Neuron (in vitro differentiated cells): ENCODE measurements around the gene KRTAP8-1.

Source experiments
- H2AFZ ChIP-seq: one replicate; pipeline ENCODE4 v1.6.1; 2013; ENCODE audit warnings: low read depth, mild to moderate bottlenecking, inconsistent platforms, low read length, moderate library complexity
- H3K27me3 ChIP-seq: one replicate; pipeline ENCODE4 v1.6.1; 2013; ENCODE audit warnings: low read length; ENCODE audit not compliant: insufficient read depth
- H3K36me3 ChIP-seq: one replicate; pipeline ENCODE4 v1.6.1; 2013; ENCODE audit warnings: low read length; ENCODE audit not compliant: insufficient read depth
- H3K4me1 ChIP-seq: one replicate; pipeline ENCODE4 v1.6.1; 2013; ENCODE audit warnings: low read length; ENCODE audit not compliant: insufficient read depth
- H3K4me3 ChIP-seq: 2 replicates; pipeline ENCODE4 v1.5.1; 2013; ENCODE audit warnings: mild to moderate bottlenecking, low read length, moderate library complexity
- H3K9me3 ChIP-seq: one replicate; pipeline ENCODE4 v1.6.1; 2013; ENCODE audit warnings: low read length

KRTAP8-1 gene, protein sequence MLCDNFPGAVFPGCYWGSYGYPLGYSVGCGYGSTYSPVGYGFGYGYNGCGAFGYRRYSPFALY

DNA sequence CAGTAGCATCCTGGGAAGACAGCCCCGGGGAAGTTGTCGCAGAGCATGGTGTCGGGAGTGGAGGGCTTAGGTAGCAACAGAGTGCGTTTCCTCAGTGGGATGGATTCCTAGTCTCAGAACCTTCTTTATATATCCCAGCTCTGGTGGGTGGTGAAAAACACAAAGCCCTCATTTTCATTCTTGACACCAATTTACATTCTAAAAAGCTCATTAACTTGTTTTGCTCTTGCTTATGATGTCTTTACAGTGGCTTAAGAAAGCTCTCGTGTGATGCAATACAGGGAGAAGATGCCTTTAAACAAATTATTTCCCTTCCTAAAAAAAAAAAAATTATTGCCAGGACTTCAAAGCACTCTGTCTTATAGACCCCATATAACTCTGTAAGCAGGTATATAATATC, at the start of gene KRTAP8-1:
Gene KRTAP8-1, minus strand, starts transcription at position 101 of the 400 bp plus-strand sequence. Its CDS starts 54 bp downstream, at position 47.
- H3K9me3 ChIP-seq: no peaks in the 10 kb centered on the region
- peaks cover 2% of the 10 kb centered on the region for H3K27me3 ChIP-seq
- H3K36me3 ChIP-seq: no peaks in the 10 kb centered on the region
- H3K4me3 ChIP-seq: no peak within 1 kb of the TSS
- no peaks in the 10 kb centered on the region for H3K4me1 ChIP-seq
- no peak within 1 kb of the TSS for H2AFZ ChIP-seq

DNA sequence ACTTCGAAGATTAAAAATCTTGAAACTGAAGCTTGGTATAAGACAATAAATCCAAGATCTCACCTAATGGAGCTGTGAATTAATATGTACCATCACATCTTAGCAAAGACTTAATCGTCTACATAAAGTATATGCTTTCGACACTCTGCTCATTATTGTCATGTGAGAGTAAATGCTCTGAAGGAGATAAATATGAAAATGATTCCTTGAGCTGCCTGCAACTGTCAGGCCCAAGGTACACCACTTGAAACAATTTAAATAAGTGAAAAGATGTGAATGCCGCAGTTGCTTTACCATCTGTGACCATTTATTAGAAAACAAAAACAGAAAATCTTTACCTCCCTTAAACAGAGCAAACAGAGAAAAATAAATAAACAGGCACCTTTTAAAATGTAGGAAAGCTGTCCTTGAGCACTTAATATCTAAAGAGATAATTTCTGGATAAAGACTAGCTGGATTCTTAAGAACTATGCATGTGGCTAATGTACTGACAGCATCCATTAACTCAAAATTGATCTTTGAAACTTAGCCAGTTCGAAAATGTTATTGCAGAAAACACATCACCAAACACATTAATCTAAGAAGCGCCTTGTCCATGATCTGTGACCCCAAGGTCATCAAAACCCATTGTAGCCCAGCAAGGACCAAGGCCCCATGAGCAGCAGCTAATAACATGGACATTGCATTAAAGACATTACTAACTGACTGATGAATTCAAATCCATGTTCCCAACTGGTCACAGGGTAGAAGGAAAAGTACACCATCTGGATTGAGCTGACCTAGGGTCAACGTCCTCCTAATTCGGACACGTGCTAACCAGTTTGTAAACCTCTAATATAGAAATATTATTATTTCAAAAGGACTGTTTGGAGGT, 34.8 kb upstream of the KRTAP8-1 start:
- Histone ChIP-seq H3K9me3 (no peaks in the 10 kb centered on the region), H3K36me3 (no peaks in the 10 kb centered on the region), H3K4me1 (no peaks in the 10 kb centered on the region), H3K27me3 (no peaks in the 10 kb centered on the region), H3K4me3 (no peak overlapping the region), H2AFZ (no peak overlapping the region)

DNA sequence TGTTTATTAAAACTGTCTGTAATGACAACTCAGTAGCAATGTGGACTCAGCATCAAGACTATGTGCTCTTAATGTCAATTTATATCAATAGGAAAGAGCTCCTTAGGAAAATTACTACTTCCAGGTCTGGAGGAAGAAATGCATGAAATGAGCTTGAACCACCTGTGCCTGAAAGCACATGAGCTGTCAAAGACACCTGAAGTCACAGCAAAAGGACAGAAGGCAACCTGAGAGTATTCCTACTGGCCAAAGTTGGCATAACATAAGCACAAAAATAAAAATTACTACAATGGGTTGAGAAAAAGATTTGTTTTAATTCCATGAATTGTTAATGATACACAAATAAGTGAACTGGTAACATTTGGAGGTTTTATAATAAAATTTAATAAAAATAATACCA, 29.9 kb upstream of the KRTAP8-1 start:
- H3K4me3 ChIP-seq: no peak overlapping the region
- no peaks in the 10 kb centered on the region for H3K4me1 ChIP-seq
- H3K36me3 ChIP-seq: no peaks in the 10 kb centered on the region
- H3K27me3 ChIP-seq: no peaks in the 10 kb centered on the region
- no peaks in the 10 kb centered on the region for H3K9me3 ChIP-seq
- no peak overlapping the region for H2AFZ ChIP-seq

DNA sequence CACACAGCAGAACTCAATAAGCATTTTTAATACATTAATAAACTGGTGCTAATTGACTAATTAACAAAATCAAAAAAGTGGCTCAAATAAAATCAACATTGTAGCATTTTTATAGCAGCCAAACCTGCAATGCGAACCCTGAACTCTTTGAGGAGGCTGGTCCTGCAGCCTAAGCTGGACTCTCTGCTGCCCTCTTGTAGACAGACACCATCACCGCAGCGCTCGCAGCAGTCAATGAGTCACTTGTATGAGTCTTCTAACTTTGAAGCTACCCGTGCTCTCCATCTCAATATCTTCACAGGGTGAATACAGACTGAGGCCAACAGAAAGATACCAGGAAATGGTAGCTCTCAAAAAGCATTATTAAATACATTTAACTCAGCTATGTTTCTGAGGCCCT, 26.2 kb upstream of the KRTAP8-1 start:
- no peak overlapping the region for H3K4me3 ChIP-seq
- no peaks in the 10 kb centered on the region for H3K4me1 ChIP-seq
- no peaks in the 10 kb centered on the region for H3K9me3 ChIP-seq
- H3K27me3 ChIP-seq: no peaks in the 10 kb centered on the region
- no peaks in the 10 kb centered on the region for H3K36me3 ChIP-seq
- H2AFZ ChIP-seq: no peak overlapping the region

DNA sequence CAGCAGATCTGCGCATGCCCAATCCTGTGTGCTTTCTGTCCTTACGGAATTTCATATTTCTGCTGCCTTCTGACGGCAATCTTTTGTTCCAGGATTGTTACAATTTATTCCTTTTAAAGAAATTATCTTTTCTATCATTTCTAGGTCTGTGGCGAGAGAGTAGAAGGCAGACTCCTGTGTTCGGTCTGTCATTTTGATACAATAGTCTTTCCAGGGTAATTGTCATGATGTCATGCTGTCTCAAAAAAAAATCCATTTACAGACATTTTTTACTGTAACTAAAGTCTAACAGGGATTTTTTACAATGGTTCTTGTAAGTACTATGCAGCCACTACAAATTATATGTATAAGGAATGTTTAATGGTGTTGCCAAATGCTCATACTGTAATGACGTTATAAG, 25.5 kb upstream of the KRTAP8-1 start:
- Histone ChIP-seq H3K4me3 (no peak overlapping the region), H2AFZ (no peak overlapping the region), H3K4me1 (no peaks in the 10 kb centered on the region), H3K9me3 (no peaks in the 10 kb centered on the region), H3K27me3 (no peaks in the 10 kb centered on the region), H3K36me3 (no peaks in the 10 kb centered on the region)

DNA sequence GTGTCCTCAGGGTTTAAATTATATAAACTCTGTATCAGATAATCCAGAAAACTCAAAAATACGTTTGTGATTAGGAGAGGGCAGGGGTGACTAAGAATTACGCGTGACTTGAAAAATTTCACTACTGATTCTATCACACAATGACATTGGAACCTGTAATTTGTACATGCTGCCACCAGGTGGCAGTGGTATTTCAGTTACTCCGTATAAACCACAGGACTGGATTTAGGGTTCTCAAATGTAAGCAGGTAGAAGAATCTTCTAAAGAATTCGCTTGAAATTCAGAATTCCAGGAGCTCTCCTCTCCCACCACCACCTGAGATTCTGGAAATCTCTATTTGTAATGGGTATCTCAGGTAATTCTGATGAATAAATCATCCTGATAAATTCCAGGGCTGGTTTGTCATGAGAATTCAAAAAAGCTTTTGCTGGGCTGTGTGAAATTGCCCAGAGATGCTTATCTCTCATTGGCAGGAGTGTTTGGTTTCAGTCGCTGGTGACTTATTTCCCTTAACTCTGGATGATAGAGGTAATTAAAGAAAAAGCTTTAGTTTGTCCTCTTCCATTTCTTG, 18.2 kb upstream of the KRTAP8-1 start:
- Histone ChIP-seq H3K9me3 (no peaks in the 10 kb centered on the region), H3K36me3 (no peaks in the 10 kb centered on the region), H3K27me3 (no peaks in the 10 kb centered on the region), H3K4me1 (no peaks in the 10 kb centered on the region), H3K4me3 (no peak overlapping the region), H2AFZ (no peak overlapping the region)

DNA sequence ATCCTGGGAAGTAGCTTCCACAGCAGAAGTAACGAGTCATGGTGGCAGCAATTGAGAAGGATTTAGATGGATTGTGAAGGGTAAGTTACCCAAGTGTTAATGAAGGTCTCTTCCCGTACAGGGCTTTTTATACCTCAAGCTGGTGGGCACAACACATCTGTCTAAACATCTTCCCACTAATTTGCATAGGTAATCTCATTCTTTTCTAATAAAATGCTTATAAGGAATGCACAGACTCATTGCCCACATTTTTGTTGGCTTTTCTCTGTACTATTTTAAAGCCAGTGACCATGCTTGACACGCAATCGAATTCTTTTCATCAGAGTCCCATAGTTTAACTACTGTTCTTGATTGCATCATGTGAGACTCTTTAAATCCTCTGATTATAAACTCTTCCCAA, 16.6 kb upstream of the KRTAP8-1 start, which contains the start of gene KRTAP7-1:
Gene KRTAP7-1, minus strand, starts transcription at position 101 of the 400 bp plus-strand sequence. Its CDS starts 61 bp downstream, at position 40.
- H3K27me3 ChIP-seq: no peaks in the 10 kb centered on the region
- H3K36me3 ChIP-seq: no peaks in the 10 kb centered on the region
- no peak within 1 kb of the TSS for H2AFZ ChIP-seq
- no peaks in the 10 kb centered on the region for H3K4me1 ChIP-seq
- H3K4me3 ChIP-seq: no peak within 1 kb of the TSS
- no peaks in the 10 kb centered on the region for H3K9me3 ChIP-seq

DNA sequence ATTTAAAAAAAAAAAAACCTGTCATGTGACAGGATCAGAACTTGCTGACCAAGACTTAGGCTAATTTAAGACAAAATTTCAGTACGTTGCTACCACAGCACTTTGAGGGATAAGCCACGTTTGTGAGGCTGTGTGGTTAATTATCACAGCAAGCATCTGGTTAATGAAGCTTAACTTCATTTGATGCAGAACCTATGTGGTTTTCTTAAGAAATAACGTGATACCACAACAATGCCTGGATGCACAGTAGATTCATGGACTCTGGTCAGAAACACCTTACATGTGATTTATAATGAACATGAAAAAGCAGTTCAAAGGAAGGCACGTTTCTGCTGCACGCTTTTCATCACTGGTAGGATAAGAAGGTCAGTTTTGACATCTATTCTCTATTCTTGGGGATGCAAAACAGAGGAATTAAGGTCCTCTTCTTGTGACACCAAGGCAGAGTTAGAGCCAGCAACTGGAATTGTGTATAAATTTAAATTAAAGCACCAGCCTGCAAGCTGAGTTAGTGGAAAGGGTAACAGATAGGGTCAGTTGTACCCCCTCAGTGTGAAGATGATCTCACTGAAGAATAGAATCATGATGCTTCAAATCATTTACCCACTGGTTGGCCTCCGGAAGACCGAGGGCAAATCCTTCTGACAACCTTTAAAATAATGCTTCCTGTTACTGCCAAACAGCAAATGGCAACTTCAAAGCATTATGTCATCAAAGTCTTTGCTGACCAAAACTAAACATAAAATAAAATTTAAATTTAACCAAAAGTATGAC, 6.0 kb upstream of the KRTAP8-1 start:
- no peaks in the 10 kb centered on the region for H3K36me3 ChIP-seq
- H3K4me1 ChIP-seq: no peaks in the 10 kb centered on the region
- H3K4me3 ChIP-seq: no peak overlapping the region
- no peak overlapping the region for H2AFZ ChIP-seq
- no peaks in the 10 kb centered on the region for H3K27me3 ChIP-seq
- H3K9me3 ChIP-seq: no peaks in the 10 kb centered on the region

DNA sequence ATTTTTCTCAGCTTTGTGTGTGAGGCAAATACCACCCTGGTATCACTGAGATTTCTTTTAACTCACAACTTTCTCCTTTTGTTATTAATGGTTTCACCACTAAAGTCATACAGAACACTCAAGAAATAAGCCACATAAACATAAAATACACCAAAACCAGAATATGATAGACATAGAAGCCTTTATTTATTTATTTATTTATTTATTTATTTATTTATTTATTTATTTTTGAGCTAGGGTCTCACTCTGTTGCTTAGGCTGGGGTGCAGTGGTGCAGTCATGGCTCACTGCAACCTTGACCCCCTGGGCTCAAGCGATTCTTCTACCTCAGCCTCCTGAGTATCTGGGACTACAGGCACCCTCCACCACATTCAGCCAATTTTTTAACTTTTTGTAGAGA, 12.5 kb downstream of the KRTAP8-1 start:
- H3K4me3 ChIP-seq: no peak overlapping the region
- H2AFZ ChIP-seq: no peak overlapping the region

DNA sequence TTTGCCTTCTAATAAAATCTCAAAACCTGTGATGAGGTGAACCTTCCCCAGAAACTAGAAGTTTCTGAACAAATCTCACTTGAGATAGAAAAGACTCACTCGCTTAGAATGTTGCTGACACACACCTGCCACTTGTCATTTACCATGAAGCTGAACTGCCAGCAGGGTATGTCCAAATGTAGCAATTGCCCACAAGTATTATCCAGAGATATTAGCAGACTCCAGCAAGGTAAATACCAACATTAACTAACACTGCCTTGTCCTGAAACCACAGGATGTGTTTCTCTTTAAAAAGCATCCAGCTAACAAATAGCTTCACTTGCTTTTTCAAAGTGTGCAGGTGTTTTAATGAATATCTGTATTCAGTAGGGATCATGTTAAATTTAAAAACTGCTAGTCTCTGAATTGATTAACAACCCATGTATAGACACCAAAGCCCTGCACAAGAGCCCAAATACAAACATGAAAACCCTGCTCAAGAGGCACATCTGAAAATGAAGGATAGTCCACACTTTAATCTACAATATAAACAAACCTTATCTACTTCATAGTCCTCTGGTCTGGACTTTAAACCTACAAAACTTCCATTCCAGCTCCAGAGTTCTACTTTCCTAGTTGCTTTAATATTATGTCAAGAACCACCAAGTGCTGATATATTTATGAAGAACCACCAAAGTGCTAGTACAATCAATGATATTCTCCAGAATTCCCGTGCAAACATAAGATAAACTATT, 19.3 kb downstream of the KRTAP8-1 start:
- Histone ChIP-seq H3K4me3 (no peak overlapping the region), H3K36me3 (no peaks in the 10 kb centered on the region), H3K4me1 (no peaks in the 10 kb centered on the region), H3K27me3 (no peaks in the 10 kb centered on the region), H2AFZ (no peak overlapping the region), H3K9me3 (no peaks in the 10 kb centered on the region)

More for the DNA sequence above, 12.5 kb downstream of the KRTAP8-1 start:
- Histone ChIP-seq H3K9me3 (no peaks in the 10 kb centered on the region), H3K36me3 (no peaks in the 10 kb centered on the region), H3K27me3 (no peaks in the 10 kb centered on the region), H3K4me1 (no peaks in the 10 kb centered on the region)

DNA sequence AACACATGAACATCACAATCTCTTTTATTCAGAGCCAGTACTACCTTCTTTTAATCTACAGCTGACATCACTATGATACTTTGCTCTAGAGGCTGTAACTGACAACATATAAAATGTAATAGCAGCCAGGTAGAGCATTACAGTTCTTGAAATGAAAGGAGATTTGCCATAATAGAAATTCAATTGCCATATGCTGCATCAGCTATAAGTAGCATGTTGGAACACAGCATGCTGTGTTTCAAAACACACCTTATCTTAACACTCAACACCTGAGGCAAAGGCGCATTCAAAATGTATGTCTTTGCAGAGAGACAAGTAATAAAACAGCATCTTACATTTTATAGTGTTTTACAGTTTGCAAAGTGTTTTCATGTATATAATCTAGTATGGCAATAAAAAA, 33.8 kb downstream of the KRTAP8-1 start:
- no peak overlapping the region for H3K4me3 ChIP-seq
- peaks cover 5% of the 10 kb centered on the region for H3K27me3 ChIP-seq
- no peaks in the 10 kb centered on the region for H3K4me1 ChIP-seq
- H3K36me3 ChIP-seq: no peaks in the 10 kb centered on the region
- H2AFZ ChIP-seq: no peak overlapping the region
- no peaks in the 10 kb centered on the region for H3K9me3 ChIP-seq

DNA sequence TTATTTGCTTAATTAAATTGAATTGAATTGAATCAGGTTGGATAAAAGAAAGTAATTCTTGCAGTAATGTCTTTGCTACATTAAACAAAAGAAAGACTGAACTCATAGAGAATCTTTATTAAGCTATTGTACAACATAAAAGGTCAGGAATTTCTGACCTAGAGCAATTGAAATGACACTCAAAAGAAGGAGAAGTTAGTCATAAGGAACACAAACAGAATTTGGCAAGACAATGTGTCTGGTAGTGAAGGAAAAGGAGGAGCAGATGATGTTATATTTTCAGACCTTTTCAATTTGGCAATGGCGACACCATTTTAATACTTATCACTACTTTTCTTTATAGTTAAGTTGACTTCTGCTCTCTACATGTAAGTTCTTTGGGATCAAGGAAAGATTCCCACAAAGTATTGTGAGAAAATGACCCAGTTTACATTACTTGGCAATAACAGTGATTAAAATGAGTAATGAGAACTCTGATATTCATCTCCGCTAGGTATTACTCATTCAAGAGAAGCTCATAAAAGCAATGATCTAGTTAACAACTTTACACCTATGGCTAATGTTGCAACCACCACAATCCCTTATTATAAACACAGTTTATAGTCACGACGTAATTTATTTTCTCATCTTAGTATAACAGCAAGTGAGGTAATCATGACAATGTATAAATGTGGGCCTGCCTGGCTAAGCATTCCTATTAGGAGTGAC, 43.2 kb downstream of the KRTAP8-1 start:
- Histone ChIP-seq H3K9me3 (no peaks in the 10 kb centered on the region), H2AFZ (no peak overlapping the region), H3K27me3 (no peaks in the 10 kb centered on the region), H3K4me3 (no peak overlapping the region), H3K36me3 (no peaks in the 10 kb centered on the region), H3K4me1 (no peaks in the 10 kb centered on the region)
